Measurements from ENCODE around the gene RNF175.

Gene RNF175

GRCh38 chr4:153785910-153786721, 26.3 kb upstream of the RNF175 start:
- no peak for DNase-seq (ENCODE audit: low read depth)

- DNase-seq (ENCODE audit: low read depth): no peak
Observed at GRCh38 chr4:153784166-153784699, 24.4 kb upstream of the RNF175 start.

- DNase-seq (ENCODE audit: low read depth): no peak
Observed at GRCh38 chr4:153782581-153782980, 22.8 kb upstream of the RNF175 start.

- DNase-seq (ENCODE audit: low read depth): no peak
Observed at GRCh38 chr4:153781717-153782416, 22.0 kb upstream of the RNF175 start.

DNA sequence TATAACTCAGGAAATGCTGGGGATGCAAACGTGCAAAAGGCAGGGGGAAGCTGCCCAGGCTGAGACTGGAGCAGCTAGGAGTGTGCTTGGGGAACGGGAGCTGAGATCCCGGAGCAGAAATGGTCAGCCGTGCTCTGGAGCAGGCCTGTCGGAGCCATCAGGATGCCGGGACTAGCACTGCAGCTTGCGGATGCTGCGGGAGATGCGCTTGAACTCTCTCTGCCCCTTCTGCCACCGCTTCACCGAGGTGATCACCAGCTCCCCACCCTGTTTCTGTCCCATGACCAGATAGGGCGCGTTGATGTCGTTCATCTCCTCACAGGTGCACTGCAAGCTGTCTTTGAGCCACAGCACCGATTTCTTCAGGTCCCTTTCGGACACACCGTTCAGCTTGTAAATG, 21.5 kb upstream of the RNF175 start:
- no peak for DNase-seq (ENCODE audit: low read depth)

DNA sequence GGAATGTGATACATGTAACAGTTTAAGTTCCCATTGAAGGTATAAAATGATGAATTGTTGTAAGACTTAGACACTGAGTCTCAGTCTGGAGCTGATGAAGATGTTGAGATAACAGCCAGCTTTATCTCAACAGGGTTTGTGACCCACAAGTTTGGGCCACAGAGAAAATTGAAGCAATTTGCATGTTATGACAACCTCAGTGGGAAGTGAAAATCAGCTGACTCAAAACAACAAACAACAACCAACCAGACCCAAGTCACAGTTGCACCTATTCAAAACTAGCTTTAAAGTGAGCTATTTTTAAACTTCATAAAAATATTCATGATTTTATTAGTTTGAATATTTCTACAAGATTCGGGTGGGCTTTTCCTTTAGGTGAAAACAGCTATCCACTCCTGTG, 21.1 kb upstream of the RNF175 start:
- no peak for DNase-seq (ENCODE audit: low read depth)

GRCh38 chr4:153780221-153780620, 20.4 kb upstream of the RNF175 start:
- DNase-seq (ENCODE audit: low read depth): no peak

DNA sequence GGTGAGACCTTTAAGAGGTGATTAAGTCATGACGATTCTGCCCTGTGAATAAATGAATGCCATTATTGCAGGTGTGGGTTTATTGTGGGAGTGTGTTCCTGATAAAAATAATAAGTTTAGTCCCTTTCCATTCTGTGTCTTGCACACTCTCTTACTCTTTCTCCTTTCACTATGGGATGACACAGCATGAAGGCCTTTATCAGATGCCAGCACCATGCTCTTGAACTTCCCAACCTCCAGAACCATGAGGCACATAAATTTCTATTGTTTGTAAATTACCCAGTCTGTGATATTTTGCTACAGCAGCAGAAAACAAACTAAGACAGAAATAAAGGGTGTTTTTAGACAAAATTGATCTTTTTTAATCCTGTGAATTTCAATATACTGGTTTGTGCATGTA, 18.6 kb upstream of the RNF175 start:
- DNase-seq (ENCODE audit: low read depth): no peak

- DNase-seq (ENCODE audit: low read depth): no peak
Observed at GRCh38 chr4:153777421-153777820, 17.6 kb upstream of the RNF175 start.

DNA sequence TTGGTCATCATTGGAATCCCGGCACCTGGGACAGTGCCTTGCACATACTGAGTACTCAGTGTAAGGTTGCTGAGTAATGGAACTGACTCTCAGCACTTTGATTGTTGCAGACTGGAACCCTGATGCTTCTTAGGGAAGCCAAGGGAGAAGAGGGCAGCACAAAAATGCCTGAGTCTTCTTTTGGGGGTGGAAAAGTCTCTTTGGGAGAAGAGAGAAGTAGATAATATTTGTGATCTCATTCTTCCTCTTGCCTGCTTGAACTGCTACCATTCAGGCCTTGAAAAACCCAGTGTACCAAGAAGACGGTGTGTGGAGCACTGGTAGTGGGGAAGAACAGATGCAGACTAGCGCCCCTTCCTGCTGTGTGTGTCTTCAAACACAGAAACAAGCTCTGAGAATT, 16.8 kb upstream of the RNF175 start:
- DNase-seq (ENCODE audit: low read depth): no peak

GRCh38 chr4:153773236-153773690, 13.4 kb upstream of the RNF175 start:
- no peak for DNase-seq (ENCODE audit: low read depth)

DNA sequence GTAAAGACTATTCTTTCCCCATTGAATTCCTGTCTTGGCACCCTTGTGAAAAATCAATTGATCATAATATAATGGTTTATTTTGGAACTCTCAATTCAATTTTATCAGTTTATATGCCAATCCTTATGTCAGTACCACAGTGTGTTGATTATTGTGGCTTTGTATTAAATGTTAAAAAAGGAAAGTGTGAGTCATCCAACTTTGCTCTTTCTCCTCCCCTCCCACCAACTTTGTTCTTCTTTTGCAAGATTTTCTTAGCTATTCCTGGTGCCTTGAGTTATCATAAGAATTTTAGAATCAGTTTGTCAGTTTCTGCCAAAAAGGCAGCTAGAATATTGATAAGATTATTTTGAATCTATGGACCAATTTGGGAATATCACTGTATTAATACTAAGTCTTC, 11.2 kb upstream of the RNF175 start:
- DNase-seq (ENCODE audit: low read depth): no peak

GRCh38 chr4:153766758-153767157, 6.9 kb upstream of the RNF175 start:
- no peak for DNase-seq (ENCODE audit: low read depth)

- DNase-seq (ENCODE audit: low read depth): no peak
Observed at GRCh38 chr4:153765894-153766293, 6.1 kb upstream of the RNF175 start.

GRCh38 chr4:153764601-153765368, 5.0 kb upstream of the RNF175 start:
- DNase-seq (ENCODE audit: low read depth): no peak

- DNase-seq (ENCODE audit: low read depth): no peak
Observed at GRCh38 chr4:153763404-153763803, 3.6 kb upstream of the RNF175 start.

- DNase-seq (ENCODE audit: low read depth): no peak
Observed at GRCh38 chr4:153758688-153759406, 977 bp downstream of the RNF175 start.

DNA sequence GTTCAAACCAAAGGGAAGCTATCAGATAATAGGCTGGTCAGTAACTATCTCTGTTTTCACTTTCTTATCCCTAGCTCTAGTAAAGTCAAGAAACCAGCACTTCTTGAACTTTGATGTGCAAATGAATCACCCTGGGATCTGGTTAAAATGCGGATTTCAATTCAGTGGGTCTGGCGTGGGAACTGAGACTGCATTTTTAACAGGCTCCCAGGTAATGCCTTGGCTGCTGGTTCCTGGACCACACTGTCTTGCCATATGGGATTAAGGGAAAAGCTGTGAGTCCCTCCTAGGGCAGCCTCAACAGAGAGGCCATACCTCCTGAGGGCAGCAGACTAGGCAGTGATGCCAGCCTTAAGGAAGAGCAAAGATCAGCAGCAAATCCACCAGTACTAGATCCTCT, 1.7 kb downstream of the RNF175 start:
- DNase-seq (ENCODE audit: low read depth): no peak

DNA sequence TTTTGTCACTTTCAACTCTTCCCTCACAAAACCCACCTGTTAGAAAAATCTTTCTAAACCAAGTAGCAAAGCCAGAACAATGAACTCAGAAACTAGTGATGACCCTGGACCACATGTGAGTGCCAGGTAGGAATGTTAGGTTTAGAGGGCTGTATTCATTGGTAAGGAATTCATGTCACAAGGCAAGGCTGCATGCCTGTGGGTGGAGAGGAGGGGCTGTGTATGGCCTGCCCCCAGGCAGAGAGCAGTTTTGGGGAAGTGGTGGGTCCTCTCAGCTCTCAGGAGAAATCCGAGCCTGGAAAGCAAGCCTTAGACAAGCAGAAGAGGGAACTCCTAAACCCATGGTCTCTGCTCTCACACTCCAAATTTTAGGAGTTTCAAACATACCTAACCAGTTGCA, 2.4 kb downstream of the RNF175 start:
- no peak for DNase-seq (ENCODE audit: low read depth)

DNA sequence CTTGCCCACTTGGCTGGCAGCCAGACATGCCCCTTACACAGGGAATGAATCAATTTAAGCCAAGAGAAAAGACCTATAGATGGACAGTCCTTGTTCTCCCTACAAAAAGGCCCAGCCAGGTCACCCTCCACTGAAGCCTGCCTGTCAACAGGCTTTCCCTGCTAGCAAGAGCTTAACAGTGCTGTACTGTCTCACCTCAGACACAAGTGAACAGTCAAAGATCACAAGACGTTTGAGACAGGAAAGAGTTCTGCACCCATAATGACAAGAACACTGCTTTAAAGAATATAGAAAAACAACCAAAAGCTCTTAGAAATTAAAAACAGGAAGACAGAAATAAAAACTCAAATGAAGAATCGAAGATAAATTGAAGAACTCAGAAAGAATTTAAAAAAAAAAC, 4.6 kb downstream of the RNF175 start:
- no peak for DNase-seq (ENCODE audit: low read depth)

GRCh38 chr4:153750197-153750817, 9.5 kb downstream of the RNF175 start:
- DNase-seq (ENCODE audit: low read depth): peak; percentile 13
